Right cardiac atrium (tissue), 5 donors: ENCODE data around the gene SOCS7. TPM values are rescaled to one million over a fixed set of nuclear protein-coding genes. Genes with fewer than 3 reads are reported as not detected.

Experiments
- ATAC-seq, 2 donors: fragments of 200-7000 bp; cut with Tn5 transposase; one replicate each; pipeline versions ENCODE4 v1.8.0 to v1.9.1; 2020; ENCODE audit warnings: moderate library complexity in 2 of 2, mild to moderate bottlenecking in 1 of 2
- DNase-seq, 3 donors: peaks; one replicate each; pipeline ENCODE4 v3.0.0-alpha.2; 2020
- H3K27ac ChIP-seq: one replicate; pipeline ENCODE4 v1.5.1; 2013; ENCODE audit warnings: mild to moderate bottlenecking, low read length, control low read depth, moderate library complexity
- H3K27me3 ChIP-seq: one replicate; pipeline ENCODE4 v1.6.1; 2013; ENCODE audit not compliant: control insufficient read depth, insufficient read depth
- H3K4me1 ChIP-seq: one replicate; pipeline ENCODE4 v1.6.1; 2013; ENCODE audit warnings: low read length; ENCODE audit not compliant: control insufficient read depth, insufficient read depth
- H3K4me3 ChIP-seq: one replicate; pipeline ENCODE4 v1.5.1; 2013; ENCODE audit warnings: low read length, control low read depth
- H3K9me3 ChIP-seq: one replicate; pipeline ENCODE4 v1.6.1; 2013; ENCODE audit warnings: low read length; ENCODE audit not compliant: control insufficient read depth
- WGBS: extraction: QIAGEN DNeasy Blood & Tissue Kit; methylation state at CpG from one replicate; pipeline ENCODE4 v1.1.7; 2013; 5-methylcytosine and 5-hydroxymethylcytosine counted together
- intact Hi-C, 4 donors: fragments of 100-400 bp; cut with DNase I; formaldehyde crosslinking; loops; one replicate each; pipeline versions ENCODE4 v1.11.0 to v1.14.0; 2022 to 2023
- polyA plus RNA-seq: library from polyadenylated mRNA; stranded (reverse); fragments of 200-250 nt; gene quantifications from one replicate; pipeline ENCODE4 v1.2.3, GENCODE V29; 2013
- total RNA-seq, 4 donors: library from RNA; stranded (reverse); fragmentation: NEBNext Ultra II Directional; extraction: Animal tissue kit (Norgen Biotek cat#: 25700); gene quantifications; one replicate each; pipeline ENCODE4 v1.2.1, GENCODE V29; 2021
- donor health status: healthy with polysubstance abuse.
- donor health status: DM: no; HTN: yes; CAD: no.
- donor health status: DM: no; HTN: no; CAD: no.
- donor health status: DM: no; HTN: yes; CAD: no; lungs with severe emphysema.
- donor health status: DM: yes; HTN: yes; CAD: no.

The SOCS7 gene
- total and polyA plus RNA-seq, 5 donors, result 7.4 to 16.4 (median 14.5) TPM

GRCh38 chr17:38410201-38410600, 58.6 kb downstream of the SOCS7 start:
- no peak for DNase-seq
- no peak overlapping the region for H3K27ac ChIP-seq
- intact Hi-C loops, result loop anchor here in 2 of 4 donors (2.0 to 5.0 kb wide), 2 partner anchors 61 to 63 kb away; no protein-coding TSS in a partner anchor
- ATAC-seq, result no peak
- 66% methylated on average over 1 of the region's 1 CpG for WGBS
- no peaks in the 10 kb centered on the region for H3K4me1 ChIP-seq
- H3K9me3 ChIP-seq, result no peaks in the 10 kb centered on the region
- no peaks in the 10 kb centered on the region for H3K27me3 ChIP-seq
- H3K4me3 ChIP-seq, result no peak overlapping the region

GRCh38 chr17:38415250-38416194, 63.9 kb downstream of the SOCS7 start:
- DNase-seq, result peak in 1 of 3 donors; percentile 57
- ATAC-seq, result peak in 1 of 2 donors; percentile 8
- intact Hi-C loops, result loop anchor here in 2 of 4 donors (2.0 to 5.0 kb wide), 2 partner anchors 58 to 67 kb away; no protein-coding TSS in a partner anchor
- Histone ChIP-seq H3K4me1 (no peaks in the 10 kb centered on the region), H3K27me3 (no peaks in the 10 kb centered on the region), H3K4me3 (no peak overlapping the region), H3K9me3 (no peaks in the 10 kb centered on the region), H3K27ac (no peak overlapping the region)
- WGBS, result 31% methylated on average over 22 of the region's 22 CpGs

- ATAC-seq (no peak), DNase-seq (peak in 1 of 3 donors; percentile 19)
- H3K27ac ChIP-seq, result no peak overlapping the region
- peaks cover 5% of the 10 kb centered on the region for H3K4me1 ChIP-seq
- H3K4me3 ChIP-seq, result no peak overlapping the region
- no peaks in the 10 kb centered on the region for H3K9me3 ChIP-seq
- WGBS, result 52% methylated on average over 1 of the region's 1 CpG
- intact Hi-C loops, result loop anchor here in 1 of 4 donors (5.0 kb wide), 1 partner anchor 60 kb away; no protein-coding TSS in a partner anchor
- no peaks in the 10 kb centered on the region for H3K27me3 ChIP-seq
Measured at GRCh38 chr17:38416840-38417209, 65.2 kb downstream of the SOCS7 start.

GRCh38 chr17:38417210-38417951, 65.7 kb downstream of the SOCS7 start:
- H3K27ac ChIP-seq, result no peak overlapping the region
- 65% methylated on average over 11 of the region's 11 CpGs for WGBS
- H3K4me1 ChIP-seq, result peaks cover 5% of the 10 kb centered on the region
- ATAC-seq (no peak), DNase-seq (peak in 1 of 3 donors; percentile 44)
- intact Hi-C loops, result loop anchor here in 1 of 4 donors (5.0 kb wide), 1 partner anchor 60 kb away; no protein-coding TSS in a partner anchor
- H3K4me3 ChIP-seq, result no peak overlapping the region
- H3K9me3 ChIP-seq, result no peaks in the 10 kb centered on the region
- no peaks in the 10 kb centered on the region for H3K27me3 ChIP-seq

GRCh38 chr17:38418062-38418692, 66.5 kb downstream of the SOCS7 start:
- ATAC-seq (no peak), DNase-seq (peak in 1 of 3 donors; percentile 54)
- H3K27me3 ChIP-seq, result no peaks in the 10 kb centered on the region
- no peaks in the 10 kb centered on the region for H3K9me3 ChIP-seq
- WGBS, result 85% methylated on average over 7 of the region's 7 CpGs
- H3K4me1 ChIP-seq, result peaks cover 5% of the 10 kb centered on the region
- H3K4me3 ChIP-seq, result no peak overlapping the region
- H3K27ac ChIP-seq, result no peak overlapping the region
- intact Hi-C loops, result loop anchor here in 2 of 4 donors (2.0 to 5.0 kb wide), 2 partner anchors 61 to 69 kb away; no protein-coding TSS in a partner anchor

- Histone ChIP-seq H3K9me3 (no peaks in the 10 kb centered on the region), H3K4me3 (peak overlapping the region; percentile 39), H3K4me1 (peaks cover 5% of the 10 kb centered on the region), H3K27ac (no peak overlapping the region), H3K27me3 (no peaks in the 10 kb centered on the region)
- ATAC-seq (no peak), DNase-seq (peak in 1 of 3 donors; percentile 65)
- intact Hi-C loops, result loop anchor here in 2 of 4 donors (2.0 to 5.0 kb wide), 2 partner anchors 62 to 70 kb away; no protein-coding TSS in a partner anchor
- WGBS, result 2% methylated on average over 72 of the region's 78 CpGs
Measured at GRCh38 chr17:38418693-38419507, 67.3 kb downstream of the SOCS7 start.

- WGBS, result 14% methylated on average over 10 of the region's 10 CpGs
- Histone ChIP-seq H3K27me3 (no peaks in the 10 kb centered on the region), H3K27ac (no peak overlapping the region), H3K4me1 (peaks cover 5% of the 10 kb centered on the region), H3K9me3 (no peaks in the 10 kb centered on the region), H3K4me3 (peak overlapping the region; percentile 39)
- intact Hi-C loops, result loop anchor here in 2 of 4 donors (2.0 to 5.0 kb wide), 2 partner anchors 62 to 71 kb away; no protein-coding TSS in a partner anchor
- ATAC-seq, result no peak
- DNase-seq, result peak in 1 of 3 donors; percentile 35
Measured at GRCh38 chr17:38419508-38419981, 67.9 kb downstream of the SOCS7 start.

- 69% methylated on average over 6 of the region's 6 CpGs for WGBS
- intact Hi-C loops, result loop anchor here in 1 of 4 donors (5.0 to 10.0 kb wide), 2 partner anchors 67 to 244 kb away; no protein-coding TSS in a partner anchor
- Histone ChIP-seq H3K27ac (peak overlapping the region; percentile 3), H3K4me3 (no peak overlapping the region), H3K9me3 (no peaks in the 10 kb centered on the region), H3K4me1 (peaks cover 5% of the 10 kb centered on the region), H3K27me3 (no peaks in the 10 kb centered on the region)
- ATAC-seq (no peak), DNase-seq (peak in 1 of 3 donors; percentile 49)
Measured at GRCh38 chr17:38420518-38420917, 68.9 kb downstream of the SOCS7 start.

- H3K27me3 ChIP-seq, result no peaks in the 10 kb centered on the region
- H3K4me3 ChIP-seq, result no peak overlapping the region
- intact Hi-C loops, result loop anchor here in 1 of 4 donors (5.0 to 10.0 kb wide), 2 partner anchors 66 to 243 kb away; no protein-coding TSS in a partner anchor
- DNase-seq (peak in 2 of 3 donors; percentile 63 to 75), ATAC-seq (peak; percentile 27 to 38)
- H3K27ac ChIP-seq, result peak overlapping the region; percentile 73
- H3K4me1 ChIP-seq, result peaks cover 8% of the 10 kb centered on the region
- WGBS, result 9% methylated on average over 14 of the region's 14 CpGs
- no peaks in the 10 kb centered on the region for H3K9me3 ChIP-seq
Measured at GRCh38 chr17:38421171-38421841, 69.7 kb downstream of the SOCS7 start.
